Activated T-cell treated with anti-CD3 and anti-CD28 coated beads, Interleukin-2, amount 50 U/mL, for 72 hours (primary cell): ENCODE measurements around the gene NUTM2F. TPM values are rescaled to one million over a fixed set of nuclear protein-coding genes. Genes with fewer than 3 reads are reported as not detected.

Experiments used
- total RNA-seq, 2 donors: library from RNA; stranded (reverse); gene quantifications; one replicate each; pipeline ENCODE4 v1.2.3, GENCODE V29; 2022

Gene NUTM2F
- total RNA-seq, 2 donors from 2014 or later, result not detected

Other genes starting within 250 kb of the NUTM2F start
- 1 to 10 TPM; 9.2 to 10.0 TPM for gene PTPDC1, start 244.2 kb downstream of the NUTM2F start, total RNA-seq
- 1 to 10 TPM; 5.0 to 6.4 TPM for gene ZNF169, start 69.3 kb downstream of the NUTM2F start, total RNA-seq
- not detected for gene PCAT7, start 226.4 kb upstream of the NUTM2F start, total RNA-seq